ENCODE data around the gene ZC3H8.
A peak's percentile ranks its signal among the peaks of the same experiment; 100 is the strongest.

The ZC3H8 gene

DNA sequence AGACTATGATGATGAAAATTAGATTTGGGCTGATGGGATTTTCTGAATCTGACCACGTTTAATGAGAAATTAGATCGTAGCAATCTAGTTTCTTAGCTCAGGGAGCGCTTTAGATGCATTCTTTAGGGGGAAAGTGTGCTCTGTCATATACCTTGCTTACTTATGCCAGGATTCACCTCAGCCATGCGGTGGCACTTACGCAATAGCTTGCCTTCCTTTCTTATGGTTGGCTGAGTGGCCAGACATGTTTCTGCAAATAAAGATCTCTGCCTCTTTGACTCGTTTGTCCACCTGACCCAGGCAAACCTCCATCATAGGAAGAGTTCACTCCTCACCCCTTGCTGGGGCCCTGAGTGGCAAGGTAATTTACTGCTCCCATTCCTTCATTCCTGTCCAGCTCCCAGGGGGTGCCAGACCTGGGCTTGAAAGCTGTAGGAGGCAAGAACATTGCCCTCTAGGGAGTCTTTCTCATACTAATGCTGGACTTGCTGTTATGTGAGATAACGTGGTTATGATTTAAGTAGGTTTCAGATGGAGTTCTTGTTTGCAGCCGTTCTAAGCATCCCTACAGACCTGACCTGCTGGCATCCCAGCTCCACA is 59.6 kb downstream of the ZC3H8 start:
- DNase-seq (ENCODE audit: low spot score): no peak

GRCh38 chr2:112194482-112194881 is 60.4 kb downstream of the ZC3H8 start:
- DNase-seq (ENCODE audit: low spot score): no peak

- no peak for DNase-seq (ENCODE audit: low spot score)
Measured at GRCh38 chr2:112194028-112194427, 60.8 kb downstream of the ZC3H8 start.

- DNase-seq (ENCODE audit: low spot score): no peak
Measured at GRCh38 chr2:112189001-112189556, 65.8 kb downstream of the ZC3H8 start.

GRCh38 chr2:112187805-112188596 is 66.8 kb downstream of the ZC3H8 start:
- peak; percentile 88 for DNase-seq (ENCODE audit: low spot score)

- DNase-seq (ENCODE audit: low spot score): no peak
Measured at GRCh38 chr2:112187046-112187715, 67.7 kb downstream of the ZC3H8 start.

GRCh38 chr2:112185131-112185530 is 69.7 kb downstream of the ZC3H8 start:
- DNase-seq (ENCODE audit: low spot score): no peak

DNA sequence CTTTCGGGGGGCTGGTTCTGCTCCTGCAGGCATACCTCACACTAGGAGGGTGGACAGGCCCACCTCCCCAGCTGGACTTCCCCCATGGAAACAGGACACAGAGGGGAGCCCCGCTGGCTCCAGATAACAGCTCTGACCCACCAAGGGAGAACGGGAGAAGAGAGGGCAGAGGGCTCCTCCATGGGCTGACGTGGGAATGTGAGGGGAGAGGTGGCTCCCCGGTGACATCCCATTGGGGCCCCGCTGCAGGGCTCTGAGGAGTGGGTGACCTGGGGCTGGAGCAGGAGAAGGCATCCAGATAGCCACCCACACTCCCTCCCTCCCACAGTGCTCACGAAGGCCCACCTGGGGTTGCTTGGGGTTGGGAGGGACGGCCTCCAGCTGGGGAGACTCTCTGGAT is 70.7 kb downstream of the ZC3H8 start:
- DNase-seq (ENCODE audit: low spot score): no peak

- DNase-seq (ENCODE audit: low spot score): no peak
Measured at GRCh38 chr2:112183327-112184025, 71.4 kb downstream of the ZC3H8 start.

DNA sequence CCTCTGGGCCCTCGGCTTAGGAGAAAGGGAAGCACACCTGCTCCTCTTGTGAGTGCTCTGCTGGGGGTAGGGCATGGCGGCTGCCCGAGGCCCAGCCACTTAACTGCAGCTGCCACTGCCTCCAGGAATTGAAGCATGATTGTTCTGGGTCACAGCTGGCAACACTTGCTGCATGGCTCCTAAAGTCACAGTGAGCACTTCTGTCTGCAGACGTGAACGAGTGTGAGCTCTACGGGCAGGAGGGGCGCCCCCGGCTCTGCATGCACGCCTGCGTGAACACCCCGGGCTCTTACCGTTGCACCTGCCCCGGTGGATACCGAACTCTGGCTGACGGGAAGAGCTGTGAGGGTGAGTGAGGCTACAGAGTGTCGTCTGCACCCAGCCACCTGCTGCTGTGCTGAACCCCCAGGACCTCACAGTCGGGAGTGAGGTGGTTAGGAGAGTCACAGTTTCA is 72.2 kb downstream of the ZC3H8 start:
- no peak for DNase-seq (ENCODE audit: low spot score)

DNA sequence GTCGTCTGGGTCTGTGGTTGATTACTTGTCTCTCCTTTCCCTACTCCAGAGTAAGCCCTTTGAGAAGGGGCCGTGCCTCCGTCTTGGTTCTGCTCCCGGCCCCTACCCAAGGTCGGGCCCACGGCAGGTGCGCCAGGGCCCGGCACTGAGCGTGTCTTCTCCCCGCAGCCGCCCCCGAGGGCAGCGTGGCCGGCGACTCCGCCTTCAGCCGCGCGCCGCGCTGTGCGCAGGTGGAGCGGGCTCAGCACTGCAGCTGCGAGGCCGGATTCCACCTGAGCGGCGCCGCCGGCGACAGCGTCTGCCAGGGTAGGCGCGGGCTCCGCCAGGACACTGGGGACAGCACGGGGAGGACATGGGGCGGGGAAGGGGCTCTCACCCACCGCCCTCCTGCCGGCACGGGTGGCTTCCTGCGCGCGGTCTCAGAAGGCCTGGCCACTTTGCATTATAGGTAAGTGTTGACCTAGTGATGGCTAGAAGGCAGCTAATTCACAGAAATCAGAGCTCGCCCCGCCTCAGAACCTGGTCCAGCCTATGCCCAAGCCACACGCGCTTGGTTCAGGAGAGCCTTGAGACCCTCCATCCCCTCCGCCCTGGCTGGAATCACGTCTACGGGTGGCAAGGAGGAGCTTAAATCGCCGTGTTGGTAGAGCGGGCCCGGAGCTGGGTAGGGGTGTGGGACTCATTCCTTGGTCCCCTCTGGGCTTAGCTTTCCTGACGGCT is 73.1 kb downstream of the ZC3H8 start:
- DNase-seq (ENCODE audit: low spot score): no peak

- DNase-seq (ENCODE audit: low spot score): no peak
Measured at GRCh38 chr2:112175958-112176573, 78.8 kb downstream of the ZC3H8 start.

DNA sequence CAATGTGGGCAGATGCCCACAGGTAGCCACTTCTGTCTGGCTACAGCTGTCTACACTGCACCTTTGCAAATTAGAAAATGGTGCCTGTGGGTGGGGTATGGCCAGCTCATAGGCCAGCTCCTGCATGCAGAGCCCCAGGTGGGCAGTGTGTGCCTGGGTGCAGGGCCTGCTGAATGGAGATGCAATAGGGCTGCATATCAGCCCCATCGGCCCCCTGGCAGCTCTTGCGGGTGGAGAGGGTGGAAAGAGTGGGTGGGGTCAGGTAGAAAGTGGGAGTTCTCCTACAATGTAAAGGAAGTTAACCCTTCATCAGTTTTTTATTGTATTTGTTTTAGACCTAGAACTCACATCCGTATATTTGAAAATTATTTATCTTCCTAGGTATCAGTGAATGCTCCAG is 79.5 kb downstream of the ZC3H8 start:
- DNase-seq (ENCODE audit: low spot score): no peak

- no peak for DNase-seq (ENCODE audit: low spot score)
Measured at GRCh38 chr2:112174383-112174782, 80.5 kb downstream of the ZC3H8 start.

DNA sequence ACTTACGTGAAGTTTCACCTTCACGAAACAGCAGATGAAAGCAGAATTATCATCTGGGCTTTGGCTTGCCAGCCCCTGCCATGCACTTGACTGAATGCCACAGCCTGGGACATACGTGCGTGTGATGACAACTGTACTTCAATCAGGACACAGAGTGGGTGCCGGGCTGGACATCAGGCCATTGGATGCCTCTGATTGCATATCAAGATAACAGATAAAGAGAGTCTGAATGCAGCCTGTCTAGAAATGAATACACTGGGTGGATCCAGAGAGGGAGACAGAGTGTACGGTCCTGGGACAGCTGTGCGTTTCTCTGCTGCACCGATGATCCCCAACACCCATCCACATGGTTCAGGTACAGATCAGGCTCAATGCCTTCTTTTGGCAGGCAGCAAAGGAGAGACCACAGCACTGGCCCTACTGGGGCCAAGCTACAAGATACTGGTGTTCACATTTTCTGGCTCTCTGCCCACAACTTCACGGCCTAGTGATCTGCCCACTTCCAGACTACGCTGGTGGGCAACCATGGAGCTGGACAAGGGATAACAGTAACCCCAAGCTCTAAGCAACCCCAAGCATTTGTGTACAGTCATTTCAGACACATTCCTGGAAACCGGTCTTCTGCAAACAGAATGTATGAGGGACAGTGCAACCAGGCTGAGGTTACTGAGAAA is 81.1 kb downstream of the ZC3H8 start:
- DNase-seq (ENCODE audit: low spot score): no peak

DNA sequence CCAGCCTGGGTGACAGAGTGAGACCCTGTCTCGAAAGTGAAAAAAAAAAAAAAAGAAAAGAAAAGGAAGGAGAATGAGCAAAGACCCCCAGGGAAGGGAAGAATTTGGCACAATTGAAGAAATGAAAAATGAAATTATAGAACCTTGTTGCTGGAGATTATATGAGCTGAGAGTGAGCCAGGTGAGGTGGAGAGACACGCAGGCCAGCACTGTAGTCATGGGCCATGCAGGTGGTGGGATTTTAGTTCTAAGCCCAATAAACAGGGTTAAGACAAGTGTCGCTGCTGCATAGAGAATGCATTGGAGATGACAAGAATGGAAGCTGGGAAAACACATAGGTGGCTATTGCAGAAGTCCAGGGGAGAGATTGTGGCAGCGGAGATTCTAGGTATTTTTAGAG is 84.3 kb downstream of the ZC3H8 start:
- no peak for DNase-seq (ENCODE audit: low spot score)

GRCh38 chr2:112168422-112169124 is 86.3 kb downstream of the ZC3H8 start:
- DNase-seq (ENCODE audit: low spot score): no peak

DNA sequence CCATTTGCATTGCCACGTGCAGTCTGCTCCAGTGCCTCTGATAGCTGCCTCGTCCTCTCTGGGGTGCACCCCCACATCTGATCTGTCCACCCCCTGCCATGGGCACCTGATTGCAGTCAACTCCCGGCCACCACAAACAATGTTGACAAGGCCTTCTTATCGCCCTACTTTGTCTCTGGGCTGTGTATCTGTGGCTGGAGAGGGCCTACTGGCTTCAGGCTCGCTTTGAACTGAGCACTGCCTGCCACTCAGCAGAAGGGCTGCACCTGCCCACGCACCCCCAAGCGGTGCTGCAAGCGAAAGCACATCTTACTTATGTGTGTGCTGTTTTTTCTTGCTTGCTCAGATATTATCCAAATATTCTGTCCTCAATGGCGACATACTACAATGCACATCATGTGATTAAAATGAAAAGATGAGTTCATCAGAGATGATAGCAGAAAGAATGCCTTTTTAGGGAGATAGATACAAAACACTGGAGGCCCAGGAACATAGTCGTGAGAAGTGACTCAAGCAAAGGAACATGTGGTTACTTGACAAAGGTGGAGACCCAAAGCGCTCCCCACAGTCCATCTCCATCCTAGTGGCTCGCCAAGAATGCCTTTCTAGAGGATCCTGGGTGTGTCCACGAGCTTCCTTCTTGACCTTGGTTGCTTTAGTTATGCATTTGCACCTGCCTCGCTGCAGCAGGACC is 87.9 kb downstream of the ZC3H8 start:
- DNase-seq (ENCODE audit: low spot score): no peak

GRCh38 chr2:112165296-112165695 is 89.5 kb downstream of the ZC3H8 start:
- no peak for DNase-seq (ENCODE audit: low spot score)
